KMS-11 (cell line): ENCODE results near the gene SAMD4B.

Source experiments
- H2AFZ ChIP-seq: fragments of 200-600 bp; sonication (generic); 2 replicates; pipeline ENCODE4 v1.6.1; 2016; ENCODE audit warnings: antibody characterized with exemption, mixed run types, low read depth
- H3K27ac ChIP-seq: fragments of 200-600 bp; sonication (generic); 2 replicates; pipeline ENCODE4 v1.6.1; 2016; ENCODE audit warnings: mild to moderate bottlenecking, mixed run types
- H3K27me3 ChIP-seq: fragments of 200-600 bp; sonication (generic); 2 replicates; pipeline ENCODE4 v1.6.1; 2017; ENCODE audit warnings: mild to moderate bottlenecking, low read depth, mixed run types, moderate library complexity; ENCODE audit not compliant: insufficient read depth
- H3K36me3 ChIP-seq: fragments of 200-600 bp; sonication (generic); 2 replicates; pipeline ENCODE4 v1.6.1; 2017; ENCODE audit warnings: mild to moderate bottlenecking, mixed run types; ENCODE audit not compliant: insufficient read depth
- H3K4me1 ChIP-seq: fragments of 200-600 bp; sonication (generic); 2 replicates; pipeline ENCODE4 v1.6.1; 2016; ENCODE audit warnings: mild to moderate bottlenecking, low read depth, mixed run types; ENCODE audit not compliant: poor library complexity, severe bottlenecking
- H3K4me2 ChIP-seq: fragments of 200-600 bp; sonication (generic); 2 replicates; pipeline ENCODE4 v1.7.0; 2016; ENCODE audit warnings: mild to moderate bottlenecking, mixed run types
- H3K4me3 ChIP-seq: fragments of 200-600 bp; sonication (generic); IDR thresholded peaks from 2 replicates; pipeline ENCODE4 v1.6.1; 2017; ENCODE audit warnings: low read depth, low read length, mixed read lengths; ENCODE audit not compliant: insufficient read depth
- H3K79me2 ChIP-seq: fragments of 200-600 bp; sonication (generic); 2 replicates; pipeline ENCODE4 v1.6.1; 2016; ENCODE audit warnings: low read depth, mixed run types; ENCODE audit not compliant: insufficient read depth
- H3K9ac ChIP-seq: fragments of 200-600 bp; sonication (generic); 2 replicates; pipeline ENCODE4 v1.6.1; 2016; ENCODE audit warnings: mild to moderate bottlenecking, mixed run types
- H4K20me1 ChIP-seq: fragments of 200-600 bp; sonication (generic); 2 replicates; pipeline ENCODE4 v1.6.1; 2016; ENCODE audit warnings: mild to moderate bottlenecking, mixed run types; ENCODE audit not compliant: insufficient read depth
- CTCF ChIP-seq: fragments of 200-600 bp; sonication (generic); conservative IDR thresholded peaks from 2 replicates; pipeline ENCODE4 v1.6.1; 2017; ENCODE audit warnings: low read depth, mild to moderate bottlenecking, antibody characterized with exemption, low read length, moderate library complexity, mixed read lengths

Gene SAMD4B

GRCh38 chr19:39384839-39385568 is 42.8 kb downstream of the SAMD4B start:
- no peaks in the 10 kb centered on the region for H4K20me1 ChIP-seq
- no peak overlapping the region for H3K4me2 ChIP-seq
- H3K4me3 ChIP-seq: no peak overlapping the region
- H3K27me3 ChIP-seq: no peaks in the 10 kb centered on the region
- peaks cover 4% of the 10 kb centered on the region; the same call in 1 of the 2 replicates for H3K79me2 ChIP-seq
- no peak for TF ChIP-seq CTCF
- H2AFZ ChIP-seq: no peak overlapping the region
- no peak overlapping the region for H3K9ac ChIP-seq
- H3K27ac ChIP-seq: no peak overlapping the region
- H3K36me3 ChIP-seq: no peaks in the 10 kb centered on the region; the same call in 1 of the 2 replicates
- H3K4me1 ChIP-seq: peaks cover 7% of the 10 kb centered on the region

GRCh38 chr19:39385629-39386411 is 43.6 kb downstream of the SAMD4B start:
- H3K4me3 ChIP-seq: no peak overlapping the region
- H3K27ac ChIP-seq: no peak overlapping the region
- H3K4me2 ChIP-seq: no peak overlapping the region
- TF ChIP-seq CTCF: no peak
- no peaks in the 10 kb centered on the region for H3K27me3 ChIP-seq
- no peaks in the 10 kb centered on the region for H4K20me1 ChIP-seq
- peaks cover 9% of the 10 kb centered on the region; the same call in 1 of the 2 replicates for H3K79me2 ChIP-seq
- H3K4me1 ChIP-seq: peaks cover 10% of the 10 kb centered on the region
- H3K36me3 ChIP-seq: no peaks in the 10 kb centered on the region
- H2AFZ ChIP-seq: no peak overlapping the region
- H3K9ac ChIP-seq: no peak overlapping the region

- H3K27me3 ChIP-seq: no peaks in the 10 kb centered on the region
- H3K79me2 ChIP-seq: peaks cover 12% of the 10 kb centered on the region; the same call in 1 of the 2 replicates
- H3K9ac ChIP-seq: no peak overlapping the region
- H3K36me3 ChIP-seq: no peaks in the 10 kb centered on the region
- no peak overlapping the region for H3K27ac ChIP-seq
- no peak overlapping the region for H3K4me2 ChIP-seq
- peaks cover 10% of the 10 kb centered on the region for H3K4me1 ChIP-seq
- no peak overlapping the region for H2AFZ ChIP-seq
- TF ChIP-seq CTCF: no peak
- H3K4me3 ChIP-seq: no peak overlapping the region
- H4K20me1 ChIP-seq: no peaks in the 10 kb centered on the region
These were observed 44.3 kb downstream of the SAMD4B start for GRCh38 chr19:39386557-39386956.

- Histone ChIP-seq H3K27ac (no peak overlapping the region), H3K4me2 (no peak overlapping the region), H3K36me3 (0 out of 2 replicates have a peak, but pooled peaks cover 6% of the 10 kb centered on the region), H2AFZ (no peak overlapping the region), H3K27me3 (no peaks in the 10 kb centered on the region), H3K9ac (no peak overlapping the region), H4K20me1 (no peaks in the 10 kb centered on the region), H3K4me1 (peaks cover 20% of the 10 kb centered on the region), H3K79me2 (peaks cover 31% of the 10 kb centered on the region), H3K4me3 (no peak overlapping the region)
- TF ChIP-seq CTCF: no peak
These were observed 46.4 kb downstream of the SAMD4B start for GRCh38 chr19:39388657-39389056.
